Central memory CD8-positive, alpha-beta T cell (primary cell): ENCODE measurements around the gene AGBL4.

Experiments used
- ATAC-seq: fragments of 150-1000 bp; cut with Tn5 transposase; replicated peaks from 2 replicates; pipeline ENCODE4 v1.10.0; 2022; ENCODE audit warnings: mild to moderate bottlenecking, moderate FRiP score, moderate number of reproducible peaks; ENCODE audit not compliant: poor library complexity, severe bottlenecking; ENCODE audit errors: extremely low read depth
- DNase-seq, 2 donors: peaks; one replicate each; pipeline ENCODE4 v3.0.0; 2021; ENCODE audit warnings: low spot score in 2 of 2
- H3K27ac Mint-ChIP-seq: one replicate; pipeline ENCODE4 v1.8.0; 2022; ENCODE audit warnings: low read depth, mild to moderate bottlenecking, moderate library complexity, mixed read lengths
- H3K27me3 Mint-ChIP-seq: one replicate; pipeline ENCODE4 v1.8.0; 2022; ENCODE audit warnings: mixed read lengths
- H3K36me3 Mint-ChIP-seq: one replicate; pipeline ENCODE4 v1.8.0; 2022; ENCODE audit warnings: mild to moderate bottlenecking, moderate library complexity, mixed read lengths; ENCODE audit not compliant: insufficient read depth
- H3K4me1 Mint-ChIP-seq: one replicate; pipeline ENCODE4 v1.8.0; 2022; ENCODE audit warnings: mixed read lengths
- H3K4me3 Mint-ChIP-seq: one replicate; pipeline ENCODE4 v1.8.0; 2022; ENCODE audit warnings: mild to moderate bottlenecking, moderate library complexity, mixed read lengths
- H3K9me3 Mint-ChIP-seq: one replicate; pipeline ENCODE4 v1.8.0; 2022; ENCODE audit warnings: mixed read lengths

AGBL4 gene

DNA sequence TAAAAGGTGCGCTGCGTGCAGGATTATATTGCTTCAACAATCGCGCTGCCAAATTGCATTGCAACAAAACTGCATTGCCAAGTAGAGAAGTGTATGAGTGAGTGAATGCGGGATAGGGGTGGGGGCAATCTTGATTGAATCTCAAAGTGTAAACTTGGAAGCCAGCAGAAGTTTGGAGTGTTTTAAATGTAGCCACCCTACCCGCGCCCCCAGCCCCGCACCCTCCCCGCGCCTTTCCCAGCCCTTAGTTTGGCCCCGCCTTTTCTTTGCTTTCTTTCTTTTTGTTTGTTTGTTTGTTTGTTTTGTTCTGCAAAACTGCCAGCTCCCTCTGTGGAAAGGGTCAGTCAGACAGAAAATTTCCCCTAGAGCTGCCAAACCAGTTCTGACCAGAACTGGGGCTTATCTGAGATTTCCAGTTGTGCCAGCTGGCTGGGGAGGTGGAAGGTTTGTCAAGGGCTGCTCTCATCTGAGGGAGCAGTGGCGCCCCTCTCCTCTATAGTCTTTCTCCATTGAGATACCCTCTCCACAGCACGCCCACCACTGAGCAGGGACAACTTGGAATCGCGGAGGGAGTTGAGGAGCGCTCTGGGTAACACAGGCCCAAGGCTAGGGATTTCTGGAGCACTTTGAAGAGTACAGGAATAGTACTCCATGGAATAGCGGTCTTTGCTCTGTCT is 1246.4 kb downstream of the AGBL4 start:
- peak overlapping the region; percentile 88 for H3K4me3 Mint-ChIP-seq
- H3K27me3 Mint-ChIP-seq, result peaks cover 19% of the 10 kb centered on the region
- peaks cover 20% of the 10 kb centered on the region for H3K4me1 Mint-ChIP-seq
- no peak overlapping the region for H3K27ac Mint-ChIP-seq
- DNase-seq (no peak), ATAC-seq (no peak)
- H3K36me3 Mint-ChIP-seq, result peaks cover 3% of the 10 kb centered on the region
- no peaks in the 10 kb centered on the region for H3K9me3 Mint-ChIP-seq

DNA sequence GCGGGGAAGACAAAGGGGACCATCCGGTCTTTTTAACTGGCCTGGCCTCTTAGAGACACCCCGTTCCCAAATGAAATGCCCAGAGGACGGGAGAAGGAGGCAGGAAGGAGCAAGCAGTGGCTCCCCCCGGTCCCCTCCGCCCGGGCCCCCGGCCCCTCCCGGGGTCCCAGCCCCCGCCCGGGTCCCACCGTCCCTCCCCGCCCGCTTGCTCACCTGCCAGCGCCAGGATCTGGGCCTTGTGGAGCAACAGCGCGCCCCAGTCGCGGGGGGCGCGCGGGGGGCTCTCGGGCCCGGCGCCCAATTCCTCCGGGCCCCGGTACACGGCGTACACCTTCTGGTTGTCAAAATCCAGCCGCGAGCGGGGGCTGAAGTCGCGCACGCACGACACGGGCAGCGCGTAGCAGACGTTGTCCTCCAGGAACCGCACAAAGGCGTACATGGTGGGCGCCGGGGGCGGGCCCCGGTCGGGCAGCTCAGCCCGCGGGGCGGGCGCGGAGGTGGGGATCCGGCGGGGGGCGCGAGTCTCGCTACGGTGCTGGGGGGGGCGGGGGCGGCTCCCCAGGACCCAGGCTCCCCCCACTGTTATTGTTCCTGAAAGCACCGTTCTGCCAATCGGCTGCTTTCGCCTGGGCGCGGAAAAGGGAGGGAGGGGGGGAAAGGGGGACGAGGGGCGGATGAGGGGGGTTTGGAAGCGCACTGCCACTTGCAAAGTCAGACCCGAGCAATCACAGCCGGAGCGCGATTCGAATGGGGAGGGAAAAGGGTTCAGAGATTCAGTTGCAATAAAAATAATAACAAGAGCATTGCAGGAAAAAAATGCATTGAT is 1247.1 kb downstream of the AGBL4 start, which contains the start of gene BEND5:
BEND5 (minus strand) TSS at position 499 of the 826 bp plus-strand sequence; CDS start at position 439, 60 bp downstream.
- Mint-ChIP-seq H3K4me1 (peaks cover 20% of the 10 kb centered on the region), H3K9me3 (no peaks in the 10 kb centered on the region), H3K36me3 (peaks cover 3% of the 10 kb centered on the region), H3K27me3 (peaks cover 19% of the 10 kb centered on the region), H3K27ac (peak within 1 kb of the TSS; percentile 83), H3K4me3 (peak within 1 kb of the TSS; percentile 88)
- peak; percentile 77 for ATAC-seq
- DNase-seq, result peak in 1 of 2 donors; percentile 13

DNA sequence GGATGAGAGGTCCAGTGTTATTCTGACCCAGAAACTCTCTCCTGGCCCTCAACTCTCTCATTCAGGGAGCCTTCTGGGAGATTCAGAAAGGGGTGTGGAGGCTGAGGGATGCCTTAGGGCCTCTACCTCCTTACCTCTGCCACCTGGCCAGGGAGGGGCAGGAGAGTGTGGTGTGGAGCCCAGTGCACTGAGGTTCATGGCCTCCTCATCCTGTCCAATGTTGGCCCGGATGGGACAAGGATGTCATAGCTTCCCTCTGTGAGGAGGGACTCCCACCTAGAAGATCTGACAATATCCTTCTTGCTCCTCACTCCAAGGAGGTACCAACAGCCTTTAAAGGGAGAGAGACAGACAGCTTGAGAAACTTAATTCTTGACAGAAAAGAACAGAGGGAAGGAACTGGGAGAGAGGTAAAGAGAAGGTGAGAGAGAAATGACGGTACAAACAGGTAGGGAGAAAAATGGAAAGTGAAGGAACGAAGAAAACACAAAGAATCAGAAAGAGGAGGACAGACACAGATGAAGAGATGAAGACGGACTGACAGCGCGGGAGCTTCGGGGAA is 1247.8 kb downstream of the AGBL4 start:
- H3K27ac Mint-ChIP-seq, result peak overlapping the region; percentile 83
- no peak for ATAC-seq
- peak overlapping the region; percentile 88 for H3K4me3 Mint-ChIP-seq
- DNase-seq, result no peak
- H3K4me1 Mint-ChIP-seq, result peaks cover 20% of the 10 kb centered on the region
- peaks cover 3% of the 10 kb centered on the region for H3K36me3 Mint-ChIP-seq
- H3K27me3 Mint-ChIP-seq, result peaks cover 19% of the 10 kb centered on the region
- no peaks in the 10 kb centered on the region for H3K9me3 Mint-ChIP-seq

DNA sequence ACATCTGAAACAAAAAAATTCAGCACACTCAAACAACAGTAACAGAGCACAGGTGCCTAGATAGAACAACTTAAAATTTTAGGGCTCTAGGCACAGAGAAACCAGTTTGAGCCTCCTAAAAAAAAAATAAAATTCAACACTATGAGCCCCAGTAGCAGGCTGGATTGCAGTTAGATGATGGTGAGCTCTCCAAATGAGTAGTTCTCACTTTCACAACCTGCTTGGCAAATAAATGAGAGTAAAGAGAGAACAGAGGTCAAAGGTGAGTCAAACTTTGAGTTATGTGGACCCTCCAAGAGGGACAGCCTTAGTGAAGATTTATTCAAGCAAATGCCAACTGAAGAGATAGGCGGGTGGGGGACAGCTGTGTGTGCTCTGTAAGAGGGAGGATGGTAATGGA is 1250.6 kb downstream of the AGBL4 start:
- Mint-ChIP-seq H3K4me1 (peaks cover 20% of the 10 kb centered on the region), H3K9me3 (no peaks in the 10 kb centered on the region), H3K36me3 (peaks cover 3% of the 10 kb centered on the region), H3K27ac (no peak overlapping the region), H3K4me3 (no peak overlapping the region), H3K27me3 (peaks cover 19% of the 10 kb centered on the region)
- no peak for ATAC-seq
- no peak for DNase-seq

DNA sequence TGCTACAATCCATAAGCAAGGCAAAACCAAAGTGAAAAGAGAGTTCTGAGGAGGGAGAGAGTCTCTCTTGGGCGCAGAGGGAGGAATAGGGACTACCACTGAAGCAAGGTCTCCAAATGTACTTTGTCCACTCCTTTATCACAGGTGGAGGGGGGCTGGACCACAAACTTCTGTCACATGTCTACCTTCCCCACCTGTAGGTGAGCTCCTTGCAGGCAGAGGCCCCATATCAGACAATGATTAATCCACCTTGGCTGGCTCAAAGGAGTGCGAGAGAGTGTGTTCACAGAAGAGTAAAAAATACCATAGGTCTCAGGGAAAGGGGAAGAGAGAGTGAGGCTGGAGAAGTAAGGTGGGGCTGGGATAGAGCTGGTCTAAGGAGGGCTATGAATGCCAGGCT is 1251.5 kb downstream of the AGBL4 start:
- peaks cover 3% of the 10 kb centered on the region for H3K36me3 Mint-ChIP-seq
- no peak for ATAC-seq
- H3K4me1 Mint-ChIP-seq, result peaks cover 16% of the 10 kb centered on the region
- H3K4me3 Mint-ChIP-seq, result no peak overlapping the region
- H3K27me3 Mint-ChIP-seq, result peaks cover 13% of the 10 kb centered on the region
- H3K27ac Mint-ChIP-seq, result no peak overlapping the region
- no peaks in the 10 kb centered on the region for H3K9me3 Mint-ChIP-seq
- DNase-seq, result no peak

DNA sequence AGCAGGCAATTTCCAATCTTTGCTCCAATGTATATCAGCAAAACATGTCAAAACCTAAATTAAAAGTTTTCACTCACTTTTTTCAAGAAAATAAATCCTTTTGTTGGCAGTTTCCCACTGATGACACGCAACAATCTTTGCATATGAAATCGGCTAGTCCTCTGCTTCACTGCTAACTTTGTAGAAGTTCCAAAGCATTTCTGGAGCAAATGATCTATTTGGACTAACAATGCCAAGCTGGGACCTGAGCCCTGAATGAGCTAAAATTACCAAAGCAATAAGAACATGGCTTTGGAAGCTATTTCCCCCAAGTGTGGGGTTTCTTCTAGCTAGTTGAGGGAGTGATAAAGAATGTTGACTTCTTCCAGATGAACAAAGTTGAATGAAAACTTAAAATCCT is 1252.2 kb downstream of the AGBL4 start:
- Mint-ChIP-seq H3K9me3 (no peaks in the 10 kb centered on the region), H3K36me3 (peaks cover 3% of the 10 kb centered on the region), H3K27ac (no peak overlapping the region), H3K27me3 (peaks cover 11% of the 10 kb centered on the region), H3K4me1 (peaks cover 13% of the 10 kb centered on the region), H3K4me3 (no peak overlapping the region)
- ATAC-seq (no peak), DNase-seq (no peak)

DNA sequence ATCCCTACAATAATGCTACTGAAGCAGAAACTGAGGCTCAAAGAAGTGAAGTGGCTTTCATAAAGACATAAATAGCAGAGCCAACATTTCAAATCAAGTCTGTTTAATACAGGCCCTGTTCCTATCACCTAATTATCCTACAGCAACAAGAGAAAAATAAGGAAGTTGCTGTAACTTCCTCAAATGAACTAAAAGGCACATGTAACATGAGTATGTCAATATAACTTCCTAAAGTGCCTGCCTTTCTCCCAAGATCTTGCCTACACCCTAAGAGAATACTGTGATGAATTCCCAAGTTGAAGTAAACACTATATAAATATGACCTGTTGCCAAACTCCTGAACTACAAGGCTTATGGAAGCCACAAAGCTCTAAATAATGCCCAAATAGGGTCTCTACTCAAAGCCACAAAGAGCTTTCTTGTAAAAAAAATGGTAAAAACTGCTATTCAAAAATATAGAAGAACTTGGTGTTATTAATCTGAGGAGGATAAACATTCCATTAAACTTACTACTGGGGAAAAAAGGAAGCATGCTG is 1255.7 kb downstream of the AGBL4 start:
- Mint-ChIP-seq H3K27me3 (no peaks in the 10 kb centered on the region), H3K9me3 (no peaks in the 10 kb centered on the region), H3K4me1 (peaks cover 2% of the 10 kb centered on the region), H3K36me3 (no peaks in the 10 kb centered on the region), H3K4me3 (no peak overlapping the region), H3K27ac (no peak overlapping the region)
- DNase-seq (no peak), ATAC-seq (no peak)

DNA sequence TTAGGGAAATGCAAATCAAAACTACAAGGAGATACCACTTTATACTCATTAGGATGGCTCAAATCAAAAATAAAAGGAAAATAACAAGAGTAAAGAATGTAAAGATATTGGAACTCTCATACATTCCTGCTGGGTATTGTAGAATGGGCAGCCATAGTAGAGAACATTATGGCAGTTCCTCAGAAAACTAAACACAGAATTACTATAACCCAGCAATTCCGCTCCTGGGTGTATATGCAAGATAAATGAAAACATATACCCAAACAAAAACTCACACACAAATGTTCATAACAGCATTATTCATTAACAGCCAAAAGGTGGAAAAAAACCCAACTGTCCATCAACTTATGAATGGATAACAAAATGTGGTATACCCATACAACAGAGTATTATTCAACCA is 1258.4 kb downstream of the AGBL4 start:
- H3K27me3 Mint-ChIP-seq, result no peaks in the 10 kb centered on the region
- ATAC-seq (no peak), DNase-seq (no peak)
- H3K36me3 Mint-ChIP-seq, result no peaks in the 10 kb centered on the region
- H3K27ac Mint-ChIP-seq, result no peak overlapping the region
- no peaks in the 10 kb centered on the region for H3K4me1 Mint-ChIP-seq
- H3K9me3 Mint-ChIP-seq, result no peaks in the 10 kb centered on the region
- H3K4me3 Mint-ChIP-seq, result no peak overlapping the region

DNA sequence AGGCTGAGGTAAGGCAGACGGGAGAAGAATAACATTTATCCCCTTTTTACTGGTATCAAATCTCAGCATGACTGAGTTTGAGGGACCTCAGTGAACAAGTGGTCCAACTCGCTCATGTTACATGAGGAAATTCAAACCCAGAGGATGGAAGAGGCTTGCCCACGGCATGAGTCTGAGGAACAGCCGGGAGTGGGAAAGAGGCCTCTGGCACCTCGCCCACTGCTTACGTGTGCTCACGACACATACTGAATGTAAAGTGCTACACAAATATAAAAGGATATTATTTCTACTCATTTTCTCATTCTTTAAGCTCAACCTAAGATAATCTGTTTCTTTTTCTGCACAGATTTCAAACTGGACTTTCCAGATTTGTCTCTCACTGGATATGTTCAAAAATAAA is 1261.8 kb downstream of the AGBL4 start:
- DNase-seq (no peak), ATAC-seq (no peak)
- Mint-ChIP-seq H3K4me1 (no peaks in the 10 kb centered on the region), H3K27ac (no peak overlapping the region), H3K4me3 (no peak overlapping the region), H3K27me3 (no peaks in the 10 kb centered on the region), H3K36me3 (peaks cover 4% of the 10 kb centered on the region), H3K9me3 (no peaks in the 10 kb centered on the region)

DNA sequence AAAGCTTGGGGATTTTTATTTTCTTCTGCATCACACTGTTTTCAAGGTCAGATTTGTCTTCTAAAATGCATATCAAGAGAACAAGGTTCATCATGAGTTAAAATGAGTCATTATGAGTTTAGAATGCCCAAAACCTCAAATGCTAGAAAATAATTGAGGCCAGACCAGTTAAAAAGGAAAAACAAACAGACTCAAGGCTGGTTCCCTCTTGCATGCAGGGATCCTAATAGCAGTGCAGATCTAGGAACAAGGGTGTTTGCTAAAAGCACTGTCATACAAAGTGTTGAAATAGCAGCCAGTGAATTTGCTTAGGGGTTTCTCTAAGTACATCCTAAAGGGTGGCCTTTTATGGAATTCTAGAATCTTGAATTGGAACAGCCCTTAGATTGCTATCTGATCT is 1262.3 kb downstream of the AGBL4 start:
- DNase-seq (no peak), ATAC-seq (no peak)
- Mint-ChIP-seq H3K9me3 (no peaks in the 10 kb centered on the region), H3K4me1 (no peaks in the 10 kb centered on the region), H3K4me3 (no peak overlapping the region), H3K36me3 (peaks cover 4% of the 10 kb centered on the region), H3K27ac (no peak overlapping the region), H3K27me3 (no peaks in the 10 kb centered on the region)

DNA sequence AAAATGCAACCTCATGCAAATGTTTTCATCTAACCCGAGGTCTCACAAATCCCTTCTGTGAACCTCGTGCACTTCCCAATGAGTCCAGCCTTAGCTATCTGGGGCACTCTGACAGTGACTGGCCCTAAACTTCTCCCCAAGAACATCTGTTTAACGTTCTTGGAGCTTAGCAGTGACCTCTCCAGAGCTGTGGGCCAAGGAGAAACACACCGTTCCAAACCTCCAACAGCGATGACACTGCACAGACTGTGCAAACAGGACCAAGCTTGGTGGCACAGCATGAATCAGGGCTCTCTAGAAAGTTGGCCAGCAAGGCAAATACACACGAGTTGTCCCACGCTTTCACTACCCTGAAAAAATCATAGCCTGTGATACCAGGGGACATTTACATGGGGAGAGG is 1262.9 kb downstream of the AGBL4 start:
- Mint-ChIP-seq H3K36me3 (peaks cover 4% of the 10 kb centered on the region), H3K4me1 (no peaks in the 10 kb centered on the region), H3K27me3 (no peaks in the 10 kb centered on the region), H3K9me3 (no peaks in the 10 kb centered on the region), H3K27ac (no peak overlapping the region), H3K4me3 (no peak overlapping the region)
- no peak for DNase-seq
- no peak for ATAC-seq

DNA sequence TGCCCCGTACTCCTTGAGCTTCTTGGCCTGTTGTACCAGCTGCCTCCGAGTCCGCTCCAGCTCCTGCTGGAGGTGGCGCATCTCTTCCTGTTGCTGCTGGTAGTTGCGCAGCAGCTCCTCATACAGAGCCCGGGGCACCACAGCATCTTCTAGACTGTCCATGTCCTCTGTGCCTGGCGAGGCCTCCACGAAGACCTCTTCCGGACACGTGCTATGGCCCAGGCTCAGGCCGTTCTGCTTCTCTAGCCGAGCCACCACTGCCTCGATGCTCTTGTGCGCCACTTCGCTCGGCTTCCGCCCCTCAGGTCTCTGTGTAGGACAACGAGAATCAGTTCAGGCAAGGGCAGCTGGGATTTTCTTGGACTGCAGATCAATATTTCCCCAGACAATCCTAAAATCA is 1264.8 kb downstream of the AGBL4 start:
- Mint-ChIP-seq H3K27me3 (no peaks in the 10 kb centered on the region), H3K36me3 (peaks cover 4% of the 10 kb centered on the region), H3K9me3 (no peaks in the 10 kb centered on the region), H3K4me3 (no peak overlapping the region), H3K27ac (no peak overlapping the region), H3K4me1 (no peaks in the 10 kb centered on the region)
- ATAC-seq, result no peak
- no peak for DNase-seq
